ENCODE data around the gene OR1J4.

DNA sequence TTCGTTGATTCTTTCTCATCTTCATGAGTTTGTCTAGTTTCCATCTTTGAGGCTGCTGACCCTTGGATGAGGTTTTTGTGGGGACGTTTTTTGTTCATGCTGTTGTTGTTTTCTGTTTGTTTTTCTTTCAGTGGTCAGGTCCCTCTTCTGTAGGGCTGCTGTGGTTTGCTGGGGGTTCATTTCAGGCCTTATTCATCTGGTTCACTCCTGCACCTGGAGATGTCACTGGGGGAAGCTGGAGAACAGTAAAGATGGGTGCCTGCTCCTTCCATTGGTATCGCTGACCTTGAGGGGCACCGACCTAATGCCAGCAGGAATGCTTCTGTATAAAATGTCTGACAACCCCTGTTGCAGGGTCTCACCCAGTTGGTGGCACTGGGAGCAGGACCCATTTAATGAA, 42.5 kb downstream of the OR1J4 start:
- TF ChIP-seq, protein P1, sequence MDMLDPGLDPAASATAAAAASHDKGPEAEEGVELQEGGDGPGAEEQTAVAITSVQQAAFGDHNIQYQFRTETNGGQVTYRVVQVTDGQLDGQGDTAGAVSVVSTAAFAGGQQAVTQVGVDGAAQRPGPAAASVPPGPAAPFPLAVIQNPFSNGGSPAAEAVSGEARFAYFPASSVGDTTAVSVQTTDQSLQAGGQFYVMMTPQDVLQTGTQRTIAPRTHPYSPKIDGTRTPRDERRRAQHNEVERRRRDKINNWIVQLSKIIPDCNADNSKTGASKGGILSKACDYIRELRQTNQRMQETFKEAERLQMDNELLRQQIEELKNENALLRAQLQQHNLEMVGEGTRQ (IDR thresholded peaks at IDR 0.05; ENCODE audit: borderline replicate concordance, low read depth, low read length), result no peak
- TF ChIP-seq SIN3A (IDR thresholded peaks at IDR 0.05; ENCODE audit: borderline replicate concordance, low read depth, low read length), result no peak
- TF ChIP-seq GABPA (IDR thresholded peaks at IDR 0.05; ENCODE audit: low read depth), result no peak
- TF ChIP-seq NFIC (IDR thresholded peaks at IDR 0.05; ENCODE audit: borderline replicate concordance), result no peak
- TF ChIP-seq, protein P2, sequence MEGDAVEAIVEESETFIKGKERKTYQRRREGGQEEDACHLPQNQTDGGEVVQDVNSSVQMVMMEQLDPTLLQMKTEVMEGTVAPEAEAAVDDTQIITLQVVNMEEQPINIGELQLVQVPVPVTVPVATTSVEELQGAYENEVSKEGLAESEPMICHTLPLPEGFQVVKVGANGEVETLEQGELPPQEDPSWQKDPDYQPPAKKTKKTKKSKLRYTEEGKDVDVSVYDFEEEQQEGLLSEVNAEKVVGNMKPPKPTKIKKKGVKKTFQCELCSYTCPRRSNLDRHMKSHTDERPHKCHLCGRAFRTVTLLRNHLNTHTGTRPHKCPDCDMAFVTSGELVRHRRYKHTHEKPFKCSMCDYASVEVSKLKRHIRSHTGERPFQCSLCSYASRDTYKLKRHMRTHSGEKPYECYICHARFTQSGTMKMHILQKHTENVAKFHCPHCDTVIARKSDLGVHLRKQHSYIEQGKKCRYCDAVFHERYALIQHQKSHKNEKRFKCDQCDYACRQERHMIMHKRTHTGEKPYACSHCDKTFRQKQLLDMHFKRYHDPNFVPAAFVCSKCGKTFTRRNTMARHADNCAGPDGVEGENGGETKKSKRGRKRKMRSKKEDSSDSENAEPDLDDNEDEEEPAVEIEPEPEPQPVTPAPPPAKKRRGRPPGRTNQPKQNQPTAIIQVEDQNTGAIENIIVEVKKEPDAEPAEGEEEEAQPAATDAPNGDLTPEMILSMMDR (IDR thresholded peaks at IDR 0.05), result no peak
- TF ChIP-seq EP300 (IDR thresholded peaks at IDR 0.05; ENCODE audit: borderline replicate concordance in 1 of 2, low read depth in 1 of 2, low read length in 1 of 2), result no peak
- no peak for TF ChIP-seq TAF1 (IDR thresholded peaks at IDR 0.05; ENCODE audit: borderline replicate concordance, low read depth, low read length)
- TF ChIP-seq POLR2AphosphoS5 (IDR thresholded peaks at IDR 0.05; ENCODE audit: low read depth, low read length), result no peak
- TF ChIP-seq, protein P3, sequence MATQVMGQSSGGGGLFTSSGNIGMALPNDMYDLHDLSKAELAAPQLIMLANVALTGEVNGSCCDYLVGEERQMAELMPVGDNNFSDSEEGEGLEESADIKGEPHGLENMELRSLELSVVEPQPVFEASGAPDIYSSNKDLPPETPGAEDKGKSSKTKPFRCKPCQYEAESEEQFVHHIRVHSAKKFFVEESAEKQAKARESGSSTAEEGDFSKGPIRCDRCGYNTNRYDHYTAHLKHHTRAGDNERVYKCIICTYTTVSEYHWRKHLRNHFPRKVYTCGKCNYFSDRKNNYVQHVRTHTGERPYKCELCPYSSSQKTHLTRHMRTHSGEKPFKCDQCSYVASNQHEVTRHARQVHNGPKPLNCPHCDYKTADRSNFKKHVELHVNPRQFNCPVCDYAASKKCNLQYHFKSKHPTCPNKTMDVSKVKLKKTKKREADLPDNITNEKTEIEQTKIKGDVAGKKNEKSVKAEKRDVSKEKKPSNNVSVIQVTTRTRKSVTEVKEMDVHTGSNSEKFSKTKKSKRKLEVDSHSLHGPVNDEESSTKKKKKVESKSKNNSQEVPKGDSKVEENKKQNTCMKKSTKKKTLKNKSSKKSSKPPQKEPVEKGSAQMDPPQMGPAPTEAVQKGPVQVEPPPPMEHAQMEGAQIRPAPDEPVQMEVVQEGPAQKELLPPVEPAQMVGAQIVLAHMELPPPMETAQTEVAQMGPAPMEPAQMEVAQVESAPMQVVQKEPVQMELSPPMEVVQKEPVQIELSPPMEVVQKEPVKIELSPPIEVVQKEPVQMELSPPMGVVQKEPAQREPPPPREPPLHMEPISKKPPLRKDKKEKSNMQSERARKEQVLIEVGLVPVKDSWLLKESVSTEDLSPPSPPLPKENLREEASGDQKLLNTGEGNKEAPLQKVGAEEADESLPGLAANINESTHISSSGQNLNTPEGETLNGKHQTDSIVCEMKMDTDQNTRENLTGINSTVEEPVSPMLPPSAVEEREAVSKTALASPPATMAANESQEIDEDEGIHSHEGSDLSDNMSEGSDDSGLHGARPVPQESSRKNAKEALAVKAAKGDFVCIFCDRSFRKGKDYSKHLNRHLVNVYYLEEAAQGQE (IDR thresholded peaks at IDR 0.05; ENCODE audit: low read depth, low read length), result no peak
- TF ChIP-seq EZH2phosphoT487 (IDR thresholded peaks at IDR 0.05; ENCODE audit: borderline replicate concordance, low read depth), result no peak
- TF ChIP-seq YY1 (IDR thresholded peaks at IDR 0.05; ENCODE audit: low read depth), result no peak
- no peak for TF ChIP-seq SMC3 (IDR thresholded peaks at IDR 0.05; ENCODE audit: low read depth, low read length)
- TF ChIP-seq MEF2A (IDR thresholded peaks at IDR 0.05; ENCODE audit: borderline replicate concordance, low read depth), result no peak
- no peak for TF ChIP-seq FOSL2 (IDR thresholded peaks at IDR 0.05; ENCODE audit: borderline replicate concordance, low read depth)

All from SK-N-SH (cell line).